HG03066 (cell line): Measurements from ENCODE around the gene TADA2B.
"Not testable (repeated sequence)": the region's sequence is repeated elsewhere in the genome, so short reads cannot be mapped to it uniquely, and the experiment has no call there.

ENCODE experiments used
- ATAC-seq: cut with Tn5 transposase; IDR thresholded peaks from one replicate; pipeline ENCODE4 v1.9.1; 2021; ENCODE audit warnings: low read depth; ENCODE audit not compliant: unreplicated experiment

The TADA2B gene

DNA sequence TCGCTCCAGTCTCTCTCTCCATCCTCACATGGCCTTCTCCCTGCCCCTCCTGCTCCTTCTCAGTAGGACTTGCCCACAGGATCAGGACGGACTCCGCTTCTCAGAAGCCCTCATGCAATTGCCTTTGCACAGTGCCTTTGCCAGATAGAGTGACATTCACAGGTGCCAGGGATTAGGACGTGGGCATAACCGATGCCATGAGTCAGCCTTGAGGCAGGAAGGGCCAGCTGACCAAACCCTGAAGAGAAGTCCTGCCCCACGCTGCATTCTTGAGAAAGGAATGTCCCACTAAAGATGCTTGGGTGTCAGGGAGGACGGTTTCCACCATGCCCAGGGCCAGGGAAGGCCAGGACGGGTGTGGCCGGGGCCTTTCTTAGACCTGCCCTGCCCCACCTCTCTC is 31.3 kb downstream of the TADA2B start:
- no peak for ATAC-seq

DNA sequence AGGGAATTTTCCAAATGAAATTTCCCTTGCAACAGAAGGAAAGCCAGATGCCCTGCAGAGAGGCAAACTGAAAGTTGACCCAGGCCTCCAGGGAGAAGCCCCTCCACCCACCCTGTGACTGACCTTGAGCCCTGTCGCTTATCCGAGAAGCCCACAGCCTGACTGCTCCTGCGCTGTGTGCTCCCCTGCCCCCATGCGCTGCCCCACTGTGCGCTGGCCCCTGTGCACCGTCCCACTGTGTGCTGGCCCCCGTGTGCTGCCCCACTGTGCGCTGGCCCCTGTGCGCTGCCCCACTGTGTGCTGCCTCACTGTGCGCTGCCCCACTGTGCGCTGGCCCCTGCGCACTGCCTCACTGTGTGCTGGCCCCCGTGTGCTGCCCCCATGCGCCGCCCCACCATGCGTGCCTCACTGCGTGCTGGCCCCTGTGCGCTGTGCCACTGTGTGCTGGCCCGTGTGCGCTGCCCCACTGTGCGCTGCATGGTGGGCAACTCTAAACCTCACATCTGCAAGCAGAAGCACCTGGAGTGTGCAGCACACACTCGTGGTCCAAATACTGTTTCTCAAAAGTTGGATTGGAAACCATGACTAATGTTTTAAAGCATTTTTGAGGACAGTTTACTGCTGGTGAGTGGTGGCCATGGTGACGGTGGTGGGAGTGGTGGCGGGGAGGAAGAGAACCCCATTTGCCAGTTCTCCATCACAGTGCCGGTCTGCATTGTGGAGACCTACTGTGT is 33.0 kb downstream of the TADA2B start:
- no peak for ATAC-seq

- no peak for ATAC-seq
These were observed 33.5 kb downstream of the TADA2B start for GRCh38 chr4:7076696-7077082.

DNA sequence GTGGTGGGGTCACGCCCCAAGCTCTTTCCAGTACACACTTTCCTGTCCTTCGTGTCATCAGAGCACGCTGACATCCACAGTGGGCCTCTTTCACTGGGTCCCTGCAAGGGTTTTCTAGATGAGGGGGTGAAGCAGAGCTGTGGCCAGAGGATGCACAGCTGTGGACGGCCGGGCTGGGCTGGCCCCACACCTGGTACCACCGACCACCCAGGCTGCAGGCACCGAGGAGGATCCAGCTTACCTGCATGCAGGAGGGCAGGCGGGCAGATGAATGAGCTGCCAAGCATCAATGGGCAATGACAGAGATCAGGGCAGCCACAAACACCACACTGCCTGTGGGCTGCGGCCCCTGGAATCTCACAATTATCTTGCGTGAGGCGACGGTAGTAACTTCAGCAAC is 34.2 kb downstream of the TADA2B start:
- ATAC-seq, result no peak

- no peak for ATAC-seq
These were observed 34.9 kb downstream of the TADA2B start for GRCh38 chr4:7078025-7078424.

DNA sequence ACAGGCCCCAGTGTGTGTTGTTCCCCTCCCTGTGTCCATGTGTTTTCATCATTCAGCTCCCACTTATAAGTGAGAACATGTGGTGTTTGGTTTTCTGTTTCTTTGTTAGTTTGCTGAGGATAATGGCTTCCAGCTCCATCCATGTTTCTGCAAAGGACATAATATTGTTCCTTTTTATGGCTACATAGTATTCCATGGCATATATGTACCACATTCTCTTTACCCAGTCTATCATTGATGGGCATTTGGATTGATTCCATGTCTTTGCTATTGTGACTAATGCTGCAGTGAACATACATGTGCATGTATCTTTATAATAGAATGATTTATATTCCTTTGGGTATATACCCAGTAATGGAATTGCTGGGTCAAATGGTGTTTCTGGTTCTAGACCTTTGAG is 36.3 kb downstream of the TADA2B start:
- ATAC-seq, result not testable (repeated sequence)

GRCh38 chr4:7079909-7080308 is 36.7 kb downstream of the TADA2B start:
- ATAC-seq, result not testable (repeated sequence)

DNA sequence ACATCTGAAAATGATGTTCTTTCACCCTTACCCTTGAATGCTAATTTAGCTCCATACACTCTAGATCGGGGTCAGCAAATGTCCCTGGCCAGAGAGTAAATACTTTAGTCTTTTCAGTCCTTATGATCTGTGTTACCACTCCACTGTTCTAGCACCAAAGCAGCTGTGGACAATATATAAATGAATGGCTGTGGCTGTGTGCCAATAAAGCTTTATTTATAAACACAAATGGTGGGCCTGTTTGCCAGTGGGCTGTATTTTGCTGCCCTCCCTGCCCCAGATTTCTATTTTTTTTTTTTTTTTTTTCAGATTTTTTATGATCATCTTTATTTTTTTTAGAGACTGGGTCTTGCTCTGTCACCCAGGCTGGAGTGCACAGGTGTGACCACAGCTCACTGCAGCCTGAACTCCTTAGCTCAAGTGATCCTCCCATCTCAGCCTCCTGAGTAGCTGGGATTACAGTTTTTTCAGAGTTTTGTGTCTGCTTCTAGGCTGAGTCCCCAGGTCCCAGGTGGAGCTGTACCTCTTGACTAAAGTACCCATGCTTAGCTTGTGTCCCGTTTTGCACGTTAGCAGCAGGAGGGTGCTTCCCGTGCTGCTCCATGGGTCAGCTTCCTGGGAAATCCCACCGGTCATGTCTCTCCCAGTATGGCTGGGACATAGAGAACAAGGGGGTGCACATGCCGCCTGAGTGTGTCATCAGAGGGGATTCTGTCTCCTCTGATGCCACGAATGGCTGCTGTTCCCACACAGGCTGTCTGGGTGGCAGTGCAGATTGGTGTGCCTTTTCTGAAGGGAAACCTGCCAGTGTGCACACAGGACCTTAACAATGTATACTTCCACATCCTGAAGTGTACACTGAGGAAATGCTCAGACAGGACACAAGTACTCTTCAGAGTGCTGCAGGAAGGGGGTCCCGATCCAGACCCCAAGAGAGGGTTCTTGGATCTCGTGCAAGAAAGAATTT is 40.7 kb downstream of the TADA2B start:
- ATAC-seq, result no peak

- ATAC-seq, result not testable (repeated sequence)
These were observed 41.4 kb downstream of the TADA2B start for GRCh38 chr4:7084564-7084961.

DNA sequence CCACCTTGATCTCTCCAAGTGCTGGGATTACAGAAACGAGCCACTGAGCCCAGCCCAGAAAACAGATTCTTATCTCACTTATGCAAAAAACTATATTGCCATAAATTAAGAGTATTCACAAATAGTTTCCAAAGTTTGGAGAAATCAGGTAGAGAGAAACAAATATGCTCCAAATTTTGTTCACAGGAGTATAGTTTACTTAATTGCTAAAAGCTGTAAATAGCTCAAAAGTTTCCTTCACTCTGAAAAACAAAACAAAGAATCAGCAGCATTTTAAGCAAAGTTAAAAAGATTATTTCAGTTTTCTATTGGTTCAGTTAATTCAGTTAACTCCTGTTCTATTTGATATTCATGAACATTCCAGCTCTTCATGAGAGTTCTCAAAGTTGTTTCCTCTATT is 43.2 kb downstream of the TADA2B start:
- no peak for ATAC-seq

DNA sequence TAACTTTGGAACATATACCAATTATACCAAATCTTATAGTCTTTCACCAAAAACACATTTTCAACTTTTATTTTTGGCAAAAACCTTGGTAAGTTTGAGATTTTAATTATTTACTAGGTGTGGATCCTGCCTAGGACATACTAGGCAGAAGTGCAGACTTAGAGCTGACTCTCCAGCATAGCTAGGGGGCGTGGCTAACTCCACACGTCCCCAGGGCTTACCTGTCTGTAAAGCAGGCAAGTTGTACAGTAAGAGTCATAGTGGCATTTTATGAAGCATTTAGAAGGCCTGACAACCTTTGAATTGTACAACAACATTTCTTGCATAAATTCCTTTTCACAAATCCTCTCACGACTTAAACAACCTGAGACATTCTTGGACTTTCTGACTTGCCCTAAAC is 43.9 kb downstream of the TADA2B start:
- ATAC-seq, result no peak

DNA sequence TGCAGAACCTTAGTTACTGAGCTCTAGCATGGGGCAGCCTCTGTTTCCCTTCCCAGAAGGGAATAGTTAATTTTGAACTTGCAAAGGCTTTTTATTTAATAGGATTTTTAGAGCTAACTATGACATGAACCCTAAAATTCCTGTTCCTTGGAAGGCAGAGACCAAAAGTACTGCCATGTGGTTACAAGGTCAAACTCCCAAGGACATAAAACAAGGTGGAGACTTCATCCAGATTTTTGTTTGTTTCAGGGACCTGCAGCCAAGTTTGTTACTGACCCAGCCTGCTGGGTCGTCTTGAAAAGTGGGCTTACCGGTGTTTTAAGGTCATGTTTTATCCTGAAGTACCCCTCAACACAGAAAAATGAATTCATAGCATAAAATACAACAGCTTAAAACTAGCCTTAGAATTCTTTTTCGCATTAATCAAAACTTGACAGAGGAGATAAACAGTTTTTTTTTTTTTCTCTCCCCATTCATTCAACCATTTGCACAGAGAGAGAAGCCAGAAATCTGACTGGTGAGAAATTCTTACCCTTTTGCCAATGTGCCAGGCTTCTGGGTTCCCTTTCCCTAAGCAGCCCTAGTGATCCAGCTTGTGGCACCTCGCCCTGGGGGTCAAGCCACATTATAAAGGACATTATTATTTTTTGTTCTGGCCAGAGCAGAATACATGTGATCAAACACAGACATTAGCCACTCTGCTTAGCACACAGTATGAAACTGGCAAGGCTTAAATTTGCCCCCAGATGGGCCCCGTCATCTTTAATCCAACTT is 46.2 kb downstream of the TADA2B start:
- ATAC-seq, result no peak

- no peak for ATAC-seq
These were observed 48.9 kb downstream of the TADA2B start for GRCh38 chr4:7092026-7092425.

DNA sequence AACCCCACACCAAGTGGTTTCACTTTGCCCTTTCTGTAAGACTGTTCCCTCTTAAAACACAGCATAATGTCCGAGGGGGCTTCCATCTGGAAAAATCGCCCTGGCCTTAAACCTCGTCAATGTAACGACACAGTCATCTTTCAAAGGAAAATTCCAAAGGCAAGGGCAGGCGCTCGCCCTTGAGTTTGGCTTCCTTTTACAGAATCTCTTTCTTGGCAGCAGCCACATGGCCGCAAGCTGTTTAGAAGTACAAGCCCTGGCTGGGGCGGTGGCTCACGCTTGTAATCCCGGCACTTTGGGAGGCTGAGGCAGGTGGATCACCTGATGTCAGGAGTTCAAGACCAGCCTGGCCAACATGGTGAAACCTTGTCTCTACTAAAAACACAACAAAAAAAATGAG is 51.7 kb downstream of the TADA2B start:
- no peak for ATAC-seq

DNA sequence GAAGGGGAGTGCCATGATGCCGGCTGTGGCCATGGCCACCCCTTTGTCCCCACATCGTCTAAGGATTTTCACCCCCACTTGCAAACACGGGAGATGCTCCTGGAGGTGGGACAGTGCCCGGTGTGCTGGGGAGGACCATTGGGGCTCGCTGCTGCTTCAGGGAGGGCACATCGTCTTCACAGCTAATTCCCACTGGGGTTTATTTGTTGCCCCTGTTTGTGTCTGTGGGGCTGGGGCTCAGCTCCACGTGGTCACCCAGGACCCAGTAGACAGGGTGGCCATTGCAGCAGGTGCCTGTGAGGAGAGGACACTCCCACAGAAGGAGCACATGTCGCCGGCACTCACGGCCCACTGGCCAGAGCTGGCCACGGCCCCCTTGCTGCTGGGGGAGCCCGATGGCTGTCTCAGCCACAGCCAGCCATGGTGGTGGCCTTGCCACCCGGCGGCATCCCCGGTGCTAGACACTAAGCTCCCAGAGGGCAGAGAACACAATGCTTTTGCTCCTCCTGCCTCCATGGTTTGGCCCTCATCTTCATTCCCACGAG is 52.5 kb downstream of the TADA2B start:
- no peak for ATAC-seq

GRCh38 chr4:7096236-7096635 is 53.1 kb downstream of the TADA2B start:
- no peak for ATAC-seq

DNA sequence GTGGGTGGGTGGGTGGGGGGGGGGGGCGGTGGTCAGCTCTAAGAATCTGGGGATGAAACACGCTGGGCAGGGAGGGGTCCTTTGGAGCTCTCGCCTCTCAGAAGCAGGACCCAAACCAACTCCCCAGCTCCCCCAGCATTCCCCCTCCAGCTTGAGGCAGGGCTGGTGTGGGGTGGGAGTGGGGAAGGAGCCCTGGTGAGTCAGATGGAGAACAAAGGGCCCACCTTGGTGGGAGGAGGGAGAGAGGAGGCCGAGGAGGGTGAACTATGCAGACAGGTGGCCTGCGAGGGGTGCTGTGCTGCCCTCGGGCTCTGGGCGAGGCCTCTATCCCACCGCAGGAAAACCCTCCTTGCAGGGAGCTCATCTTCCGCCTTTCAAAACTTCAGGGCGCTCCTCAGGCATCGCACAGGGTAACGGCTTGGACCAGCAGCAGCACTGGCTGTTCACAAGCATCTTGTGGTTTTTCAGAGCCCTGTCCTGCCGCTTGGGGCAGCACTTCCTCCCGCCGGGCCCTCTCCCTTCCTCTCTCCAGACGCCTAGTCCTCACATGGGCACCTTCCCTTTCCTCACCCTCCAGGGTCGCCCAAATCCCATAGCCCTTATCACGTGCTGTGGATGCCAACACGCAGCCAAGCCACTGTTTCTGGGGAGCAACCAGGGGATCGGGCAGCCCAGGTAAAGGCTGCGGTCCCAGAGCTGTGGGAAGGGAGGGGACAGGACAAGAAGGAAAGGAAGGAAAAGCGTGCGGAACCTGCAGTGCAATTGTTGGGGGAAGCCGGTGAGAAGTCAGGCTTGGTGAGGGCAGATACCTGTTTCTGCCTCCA is 58.7 kb downstream of the TADA2B start:
- peak; percentile 65 for ATAC-seq

GRCh38 chr4:7102516-7102909 is 59.3 kb downstream of the TADA2B start:
- not testable (repeated sequence) for ATAC-seq

DNA sequence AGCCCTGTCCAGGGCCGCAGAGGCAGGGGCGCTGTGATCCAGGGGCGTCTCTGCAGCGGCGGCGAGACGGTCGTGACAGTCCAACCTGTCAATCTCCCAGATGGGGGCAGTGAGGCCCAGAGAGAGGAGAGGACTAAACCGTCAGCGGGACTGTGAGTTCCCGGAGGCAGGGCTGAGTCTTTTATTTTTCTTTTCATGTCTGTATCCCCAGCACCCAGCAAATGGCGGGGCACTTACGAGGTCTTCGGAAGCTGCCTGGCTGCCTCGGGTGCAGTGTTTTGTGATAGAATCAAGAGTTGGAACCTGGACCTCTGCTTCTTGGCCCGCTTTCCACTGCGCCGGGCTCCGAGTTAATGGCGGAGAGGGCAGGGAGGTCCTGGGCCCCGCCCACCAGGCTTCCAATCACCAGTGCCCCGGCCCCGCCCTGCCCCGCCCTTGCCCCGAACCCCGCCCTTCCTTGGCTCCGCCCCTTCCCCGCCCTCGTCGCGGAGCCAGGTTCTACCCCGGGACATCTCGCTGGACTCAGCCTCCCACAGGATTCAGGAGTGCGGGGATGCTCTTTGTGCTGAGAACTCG is 59.9 kb downstream of the TADA2B start:
- peak; percentile 62 for ATAC-seq
